Panc1 (cell line): ENCODE measurements around the gene PFAS. TPM values are rescaled to one million over a fixed set of nuclear protein-coding genes. Genes with fewer than 3 reads are reported as not detected.

Source experiments
- ATAC-seq: fragments of 200-7000 bp; cut with Tn5 transposase; 2 replicates; pipeline ENCODE4 v1.9.1; 2020; ENCODE audit warnings: mild to moderate bottlenecking, moderate library complexity
- BruUV-seq: library from RNA; stranded (reverse); fragments of 400-500 nt; replicated peaks from 2 replicates; lab custom pipeline; 2021; lab: Mats Ljungman, UMichigan
- CTCF ChIA-PET: fragments of 300-600 bp; sonication (Branson Sonifier 250); formaldehyde crosslinking; loops from one replicate; lab custom pipeline; 2022; ENCODE audit warnings: antibody characterized with exemption; lab: Charles Lee
- POLR2A ChIA-PET: fragments of 300-600 bp; sonication (Branson Sonifier 250); formaldehyde crosslinking; loops from one replicate; lab custom pipeline; 2022; ENCODE audit warnings: antibody characterized with exemption; lab: Charles Lee
- DNase-seq: peaks from one replicate; pipeline ENCODE4 v3.0.0-alpha.2; 2010; ENCODE audit warnings: low read depth, low spot score
- H3K27ac ChIP-seq: 2 replicates; pipeline ENCODE4 v1.5.1; 2011; ENCODE audit warnings: mild to moderate bottlenecking, low read length, inconsistent platforms
- H3K27me3 ChIP-seq: fragments of 200-500 bp; sonication (Bioruptor generic); 2 replicates; pipeline ENCODE4 v1.6.0; 2014; ENCODE audit warnings: low read length, inconsistent platforms; ENCODE audit not compliant: control insufficient read depth, insufficient read depth
- H3K36me3 ChIP-seq: fragments of 200-500 bp; sonication (Bioruptor generic); 2 replicates; pipeline ENCODE4 v1.5.1; 2014; ENCODE audit warnings: inconsistent platforms, mild to moderate bottlenecking, low read length, moderate library complexity; ENCODE audit not compliant: control insufficient read depth, insufficient read depth
- H3K4me1 ChIP-seq: 2 replicates; pipeline ENCODE4 v1.5.1; 2011; ENCODE audit warnings: inconsistent platforms, mild to moderate bottlenecking, low read length, moderate library complexity; ENCODE audit not compliant: control insufficient read depth, insufficient read depth
- H3K4me3 ChIP-seq, 2 experiments: 2 replicates each; pipeline ENCODE4 v1.5.1; 2011 to 2012; ENCODE audit warnings: low read depth in 2 of 2, low read length in 2 of 2, mild to moderate bottlenecking in 2 of 2, inconsistent platforms in 1 of 2, moderate library complexity in 1 of 2
- H3K9me3 ChIP-seq: fragments of 200-500 bp; sonication (Bioruptor generic); 2 replicates; pipeline ENCODE4 v1.5.1; 2014; ENCODE audit warnings: low read depth, mild to moderate bottlenecking, inconsistent platforms, low read length, moderate library complexity; ENCODE audit not compliant: control insufficient read depth, insufficient read depth
- CTCF ChIP-seq: fragments of 450-650 bp; IDR thresholded peaks from 2 replicates; pipeline ENCODE4 v1.5.1; 2017; ENCODE audit warnings: mild to moderate bottlenecking
- POLR2AphosphoS5 ChIP-seq: IDR thresholded peaks from 2 replicates; pipeline ENCODE4 v1.6.1; 2012; ENCODE audit warnings: mild to moderate bottlenecking, low read depth, low read length, moderate library complexity
- SIN3A ChIP-seq: IDR thresholded peaks from 2 replicates; pipeline ENCODE4 v1.6.1; 2012; ENCODE audit warnings: low read depth, mild to moderate bottlenecking, low read length, moderate library complexity, borderline replicate concordance; ENCODE audit not compliant: insufficient read depth
- TCF7L2 ChIP-seq: IDR thresholded peaks from 2 replicates; pipeline ENCODE4 v1.6.1; 2011; ENCODE audit warnings: mild to moderate bottlenecking, low read depth, low read length, inconsistent platforms
- in situ Hi-C: cut with HindIII; loops from 2 replicates; pipeline ENCODE4 v1.10.0; 2016; ENCODE audit warnings: low sequenced_read_pairs, low pct_unique_long_range_greater_than_20kb
- intact Hi-C: fragments of 100-400 bp; cut with micrococcal nuclease; formaldehyde crosslinking; loops from one replicate; pipeline ENCODE4 v1.10.0; 2022; ENCODE audit not compliant: unreplicated experiment
- total RNA-seq: library from RNA; stranded (reverse); gene quantifications from one replicate; pipeline ENCODE4 v1.2.1, GENCODE V29; 2021; ENCODE audit not compliant: unreplicated experiment
- TF ChIP-seq, protein P1 (sequence below), 2 experiments: IDR thresholded peaks; 2 replicates each; pipeline ENCODE4 v1.6.1; 2011 to 2012; ENCODE audit warnings: low read depth in 2 of 2, control low read depth in 1 of 2, low read length in 1 of 2, mild to moderate bottlenecking in 1 of 2, moderate library complexity in 1 of 2; ENCODE audit not compliant: insufficient read depth in 1 of 2

PFAS gene
- total RNA-seq, 1 experiment from 2014 or later: 73.0 TPM

DNA sequence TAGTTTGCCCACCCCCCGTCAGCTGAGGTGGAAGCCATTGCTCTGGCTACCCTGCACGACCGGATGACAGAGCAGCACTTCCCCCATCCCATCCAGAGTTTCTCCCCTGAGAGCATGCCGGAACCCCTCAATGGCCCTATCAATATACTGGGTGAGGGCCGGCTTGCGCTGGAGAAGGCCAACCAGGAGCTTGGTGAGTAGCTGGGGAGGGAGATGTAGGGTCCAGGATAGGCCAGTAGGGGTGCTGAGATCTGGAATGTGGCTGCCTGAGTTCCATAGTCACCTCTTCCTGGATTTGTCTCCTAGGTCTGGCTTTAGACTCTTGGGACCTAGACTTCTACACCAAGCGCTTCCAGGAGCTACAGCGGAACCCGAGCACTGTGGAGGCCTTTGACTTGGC, 6.4 kb downstream of the PFAS start:
- no peak for DNase-seq
- Histone ChIP-seq H3K36me3 (no peaks in the 10 kb centered on the region), H3K9me3 (no peaks in the 10 kb centered on the region), H3K4me1 (no peaks in the 10 kb centered on the region), H3K27me3 (no peaks in the 10 kb centered on the region), H3K4me3 (no peak overlapping the region), H3K27ac (no peak overlapping the region)
- peak; percentile 67; the same call in 1 of the 2 replicates for ATAC-seq
- in situ Hi-C loops: no loop called here
- BruUV-seq: no TSS peak
- intact Hi-C loops: no loop called here
- ChIA-PET POLR2A (interaction anchor here (1.0 kb wide), 1 partner anchor 40 kb away, joined by 3 read pairs; the partner anchor contains the start of gene SLC25A35), CTCF (no interaction called here)
- TF ChIP-seq POLR2AphosphoS5 (no peak), CTCF (no peak), SIN3A (no peak), TCF7L2 (no peak)
- TF ChIP-seq, protein P1, sequence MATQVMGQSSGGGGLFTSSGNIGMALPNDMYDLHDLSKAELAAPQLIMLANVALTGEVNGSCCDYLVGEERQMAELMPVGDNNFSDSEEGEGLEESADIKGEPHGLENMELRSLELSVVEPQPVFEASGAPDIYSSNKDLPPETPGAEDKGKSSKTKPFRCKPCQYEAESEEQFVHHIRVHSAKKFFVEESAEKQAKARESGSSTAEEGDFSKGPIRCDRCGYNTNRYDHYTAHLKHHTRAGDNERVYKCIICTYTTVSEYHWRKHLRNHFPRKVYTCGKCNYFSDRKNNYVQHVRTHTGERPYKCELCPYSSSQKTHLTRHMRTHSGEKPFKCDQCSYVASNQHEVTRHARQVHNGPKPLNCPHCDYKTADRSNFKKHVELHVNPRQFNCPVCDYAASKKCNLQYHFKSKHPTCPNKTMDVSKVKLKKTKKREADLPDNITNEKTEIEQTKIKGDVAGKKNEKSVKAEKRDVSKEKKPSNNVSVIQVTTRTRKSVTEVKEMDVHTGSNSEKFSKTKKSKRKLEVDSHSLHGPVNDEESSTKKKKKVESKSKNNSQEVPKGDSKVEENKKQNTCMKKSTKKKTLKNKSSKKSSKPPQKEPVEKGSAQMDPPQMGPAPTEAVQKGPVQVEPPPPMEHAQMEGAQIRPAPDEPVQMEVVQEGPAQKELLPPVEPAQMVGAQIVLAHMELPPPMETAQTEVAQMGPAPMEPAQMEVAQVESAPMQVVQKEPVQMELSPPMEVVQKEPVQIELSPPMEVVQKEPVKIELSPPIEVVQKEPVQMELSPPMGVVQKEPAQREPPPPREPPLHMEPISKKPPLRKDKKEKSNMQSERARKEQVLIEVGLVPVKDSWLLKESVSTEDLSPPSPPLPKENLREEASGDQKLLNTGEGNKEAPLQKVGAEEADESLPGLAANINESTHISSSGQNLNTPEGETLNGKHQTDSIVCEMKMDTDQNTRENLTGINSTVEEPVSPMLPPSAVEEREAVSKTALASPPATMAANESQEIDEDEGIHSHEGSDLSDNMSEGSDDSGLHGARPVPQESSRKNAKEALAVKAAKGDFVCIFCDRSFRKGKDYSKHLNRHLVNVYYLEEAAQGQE (IDR thresholded peaks at IDR 0.05; ENCODE audit: insufficient read depth in 1 of 2, low read depth in 2 of 2, low read length in 1 of 2): no peak

DNA sequence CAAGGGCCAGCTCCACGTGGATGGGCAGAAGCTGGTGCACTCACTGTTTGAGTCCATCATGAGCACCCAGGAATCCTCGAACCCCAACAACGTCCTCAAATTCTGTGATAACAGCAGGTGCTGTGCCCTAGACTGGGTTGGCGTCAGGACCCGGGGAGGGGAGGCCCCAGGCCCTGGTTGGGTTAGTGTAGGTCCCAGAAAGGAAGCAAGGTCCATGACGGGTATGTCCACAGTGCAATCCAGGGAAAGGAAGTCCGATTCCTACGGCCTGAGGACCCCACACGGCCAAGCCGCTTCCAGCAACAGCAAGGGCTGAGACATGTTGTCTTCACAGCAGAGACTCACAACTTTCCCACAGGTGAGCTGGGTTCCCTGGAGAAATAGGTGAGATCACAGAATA, 7.2 kb downstream of the PFAS start:
- TF ChIP-seq SIN3A: no peak
- TF ChIP-seq, protein P1 (IDR thresholded peaks at IDR 0.05; ENCODE audit: insufficient read depth in 1 of 2, low read depth in 2 of 2, low read length in 1 of 2): no peak
- TF ChIP-seq TCF7L2: no peak
- Histone ChIP-seq H3K4me3 (no peak overlapping the region), H3K36me3 (no peaks in the 10 kb centered on the region), H3K27me3 (no peaks in the 10 kb centered on the region), H3K4me1 (no peaks in the 10 kb centered on the region), H3K27ac (no peak overlapping the region), H3K9me3 (no peaks in the 10 kb centered on the region)
- ATAC-seq: no peak
- BruUV-seq: no TSS peak
- intact Hi-C loops: no loop called here
- no peak for DNase-seq
- in situ Hi-C loops: no loop called here
- ChIA-PET CTCF (no interaction called here), POLR2A (no interaction called here)
